GM19240 (cell line): Measurements from ENCODE around the gene B4GALT4.

Experiments used
- DNase-seq: peaks from one replicate; pipeline ENCODE4 v3.0.0; 2011; ENCODE audit warnings: low spot score; ENCODE audit not compliant: insufficient read length

The B4GALT4 gene

DNA sequence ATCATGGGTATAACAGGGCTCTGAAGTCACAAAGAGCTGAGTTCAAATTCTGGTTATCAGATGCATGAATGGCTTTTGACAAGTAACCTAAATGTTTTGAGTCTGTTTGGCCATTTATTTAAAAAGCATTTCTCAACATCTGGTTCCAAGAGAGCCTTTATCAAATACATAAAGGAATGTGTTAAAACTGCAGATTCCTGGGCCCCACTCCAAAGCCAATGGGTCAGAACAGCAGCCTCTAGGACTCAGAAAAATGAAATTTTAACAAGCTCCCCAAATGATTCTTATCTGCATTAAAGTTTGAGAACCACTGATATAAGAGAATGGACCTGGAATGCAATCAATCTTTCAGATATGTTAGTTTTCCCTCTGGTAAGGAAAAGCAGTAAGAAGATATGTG is 3.4 kb downstream of the B4GALT4 start:
- DNase-seq: no peak

DNA sequence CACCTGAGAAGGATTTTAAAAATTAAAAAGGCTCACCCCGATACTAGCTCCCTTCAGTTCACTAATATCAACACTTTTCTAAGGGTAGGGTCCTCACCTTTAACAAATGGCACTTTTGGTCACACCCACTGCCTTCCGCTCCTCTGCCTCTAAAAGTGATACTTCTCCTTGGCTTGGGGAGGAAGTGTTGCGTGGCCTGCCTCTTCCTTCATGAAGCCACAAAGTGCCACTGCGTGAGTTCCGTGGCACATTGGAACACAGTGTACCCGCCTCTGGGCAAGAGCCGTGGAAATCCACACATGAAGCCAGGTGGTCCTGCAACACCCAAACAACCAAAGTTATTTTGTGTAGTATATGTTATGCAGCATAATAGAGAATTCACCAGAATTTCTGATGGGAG is 3.9 kb downstream of the B4GALT4 start:
- DNase-seq: no peak

DNA sequence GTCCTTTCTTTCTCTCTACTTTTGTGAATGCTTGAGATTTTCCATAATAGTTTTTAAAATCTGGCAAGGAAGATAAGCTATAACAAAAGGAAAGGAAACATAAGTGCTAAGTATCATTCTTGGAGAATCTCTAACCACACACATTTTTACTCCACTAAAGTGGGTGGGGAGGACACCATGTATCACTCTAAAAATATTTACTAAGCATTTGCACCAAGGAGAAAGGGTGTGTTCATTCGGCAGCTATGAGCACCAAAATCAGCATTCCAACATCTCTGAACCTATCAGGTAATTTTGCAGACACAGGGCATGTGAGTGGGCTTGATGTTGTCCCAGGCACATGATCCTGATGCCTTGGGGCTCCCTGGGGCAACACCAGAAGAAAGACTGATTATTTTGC is 5.5 kb downstream of the B4GALT4 start:
- no peak for DNase-seq

DNA sequence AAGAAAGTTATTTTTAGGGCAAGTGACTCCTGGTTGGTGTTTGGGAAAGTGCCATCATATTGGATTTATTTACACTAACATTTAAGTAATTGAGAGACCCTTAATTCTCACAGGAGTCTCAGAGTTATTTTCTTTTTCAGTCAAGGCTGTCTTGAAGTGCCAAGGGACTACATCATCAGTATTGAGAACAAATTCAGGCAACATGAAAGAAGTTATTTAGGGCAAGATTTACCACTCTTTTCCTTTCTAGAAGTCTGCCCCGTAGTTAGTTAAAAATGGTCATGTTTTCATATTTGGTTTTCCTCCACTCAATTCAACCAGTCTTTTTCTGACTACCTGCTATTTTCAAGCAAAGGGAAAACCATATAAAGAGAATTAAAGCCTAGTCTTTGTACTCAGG is 6.1 kb downstream of the B4GALT4 start:
- no peak for DNase-seq

DNA sequence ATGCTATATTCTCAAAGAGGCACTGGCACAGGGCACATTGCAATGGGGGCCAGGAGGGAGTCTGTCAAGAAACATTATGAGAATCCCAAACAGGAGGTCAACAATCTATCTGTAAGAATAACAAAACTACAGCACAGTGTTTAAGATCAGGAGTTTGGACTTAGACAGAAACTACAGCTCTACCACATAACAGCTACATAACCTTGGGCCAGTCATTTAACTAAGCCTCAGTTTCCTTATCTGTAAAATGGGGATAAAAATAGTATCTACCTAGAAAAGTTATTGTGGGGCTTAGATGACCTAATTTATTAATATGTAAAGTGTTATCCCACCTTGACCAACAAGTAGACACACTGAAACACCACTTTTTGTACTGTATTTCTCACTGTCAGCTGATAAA is 9.9 kb downstream of the B4GALT4 start:
- DNase-seq: no peak

GRCh38 chr3:119230071-119230470 is 10.6 kb downstream of the B4GALT4 start:
- DNase-seq: no peak

- DNase-seq: no peak
These were observed 11.5 kb downstream of the B4GALT4 start for GRCh38 chr3:119229190-119229589.

GRCh38 chr3:119228373-119229145 is 12.1 kb downstream of the B4GALT4 start:
- DNase-seq: no peak

GRCh38 chr3:119227070-119227850 is 13.4 kb downstream of the B4GALT4 start:
- DNase-seq: no peak

GRCh38 chr3:119225121-119225520 is 15.6 kb downstream of the B4GALT4 start:
- no peak for DNase-seq

DNA sequence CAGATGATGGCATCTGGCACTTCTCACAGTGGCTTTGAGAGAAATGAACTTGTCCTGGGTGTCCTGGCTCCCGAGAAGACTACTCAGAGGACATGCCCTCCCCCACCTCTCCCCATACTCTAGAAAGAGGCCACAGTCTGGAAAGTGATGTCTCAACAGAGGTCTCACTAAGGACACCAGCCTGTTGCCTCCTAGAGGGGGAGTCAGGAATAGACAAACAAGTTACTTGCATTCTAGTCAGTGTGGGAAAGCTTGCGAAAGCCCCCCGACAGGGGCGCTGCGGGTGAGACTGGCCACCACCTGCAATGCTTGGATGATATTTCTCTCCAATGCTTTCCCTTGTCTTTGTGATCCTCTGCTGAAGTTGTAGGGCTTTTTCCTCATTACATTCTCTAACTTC is 17.2 kb downstream of the B4GALT4 start:
- no peak for DNase-seq

DNA sequence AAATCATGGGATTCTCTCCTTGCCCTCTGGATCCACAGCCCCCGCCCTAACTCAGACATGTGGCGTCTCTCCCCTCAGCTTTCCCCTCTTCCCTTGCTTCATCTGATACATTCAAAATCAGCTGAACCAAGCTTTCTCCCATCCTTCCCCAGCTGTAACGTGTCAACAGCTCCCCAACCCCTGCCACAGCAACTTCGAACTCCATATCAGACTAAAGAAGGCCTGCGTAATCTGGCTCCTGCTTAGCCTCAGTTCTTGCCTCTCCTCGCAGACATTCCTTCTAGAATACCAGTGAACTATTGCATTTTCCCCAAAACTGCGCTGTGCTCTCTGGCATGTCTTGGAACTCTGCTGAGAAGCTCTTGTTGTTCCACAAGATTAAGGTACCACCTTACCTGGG is 18.3 kb downstream of the B4GALT4 start:
- no peak for DNase-seq

DNA sequence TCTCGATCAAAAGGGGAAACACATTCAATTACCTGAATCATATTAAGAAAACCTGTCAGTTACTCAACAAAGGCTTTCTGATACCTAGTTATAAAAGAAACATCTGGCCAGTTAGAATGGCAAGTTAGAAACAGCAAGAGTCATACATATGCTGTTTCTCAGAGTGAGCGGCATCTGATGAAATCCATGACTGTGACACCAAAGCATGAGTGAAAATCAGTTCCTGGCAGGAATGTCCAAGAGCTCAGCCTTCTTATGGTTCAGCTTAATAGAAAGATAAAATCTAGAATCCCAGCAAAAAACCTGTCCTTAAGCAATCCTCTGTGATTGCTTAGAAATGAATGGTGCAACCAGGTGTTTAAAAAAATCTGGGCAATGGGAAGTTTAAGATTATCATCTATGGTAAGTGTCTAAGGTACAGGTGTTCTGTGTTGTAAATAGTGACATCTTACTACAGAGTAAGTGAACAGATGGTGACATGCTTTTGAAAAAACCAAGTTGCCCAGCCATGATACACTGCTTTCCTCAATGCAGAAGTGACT is 18.8 kb downstream of the B4GALT4 start:
- no peak for DNase-seq

DNA sequence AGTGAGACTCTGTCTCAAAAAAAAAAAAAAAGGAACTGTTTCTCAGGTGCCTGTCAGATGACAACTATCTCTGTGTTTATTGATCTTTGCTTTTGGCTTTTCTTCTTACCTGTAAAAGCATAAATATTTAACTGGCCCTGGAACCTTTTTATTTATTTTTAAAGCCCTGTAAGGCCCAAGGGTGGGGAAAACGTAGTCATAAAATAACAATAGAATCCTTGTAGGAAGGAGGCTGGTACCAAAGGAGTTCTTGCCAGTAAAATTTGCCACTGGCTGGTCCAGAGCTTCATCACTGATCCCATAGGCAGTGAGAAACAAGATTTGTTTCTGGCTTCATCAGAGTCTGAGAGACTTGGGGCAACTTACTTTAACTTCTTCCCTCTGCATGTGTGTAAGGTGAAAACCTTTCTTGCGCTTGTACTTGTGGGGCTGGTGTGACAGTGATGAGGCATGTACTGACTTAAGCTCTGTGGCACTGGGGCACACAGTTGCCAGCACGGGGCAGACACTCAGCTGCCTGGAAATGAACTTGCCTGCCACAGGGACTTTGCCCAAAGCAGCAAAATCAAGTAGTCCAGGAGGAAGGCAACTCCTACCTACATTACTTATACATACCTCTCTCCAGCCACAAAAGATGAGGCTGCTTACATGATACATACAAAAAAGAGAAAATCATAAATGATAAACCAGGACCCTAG is 19.6 kb downstream of the B4GALT4 start:
- no peak for DNase-seq

- no peak for DNase-seq
These were observed 20.5 kb downstream of the B4GALT4 start for GRCh38 chr3:119220198-119220597.

DNA sequence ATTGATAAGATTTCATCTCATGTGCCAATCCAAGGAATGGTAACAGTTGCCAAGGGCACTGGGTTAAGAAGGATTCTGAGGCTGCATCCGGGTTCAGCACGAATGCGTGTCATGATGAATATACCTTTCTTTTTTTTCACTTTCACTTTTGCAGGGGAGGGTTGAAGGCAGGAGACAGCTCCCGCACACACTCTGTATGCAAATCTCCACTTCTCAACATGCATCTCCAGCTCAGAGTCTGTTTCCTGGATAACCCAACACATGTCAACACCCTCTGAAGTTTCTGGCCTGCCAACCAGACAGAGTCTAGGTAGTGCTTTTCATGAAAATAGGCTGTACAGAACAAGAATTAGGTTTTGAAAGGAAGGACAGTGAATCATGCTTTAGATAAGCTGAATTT is 21.6 kb downstream of the B4GALT4 start:
- DNase-seq: peak; percentile 72

DNA sequence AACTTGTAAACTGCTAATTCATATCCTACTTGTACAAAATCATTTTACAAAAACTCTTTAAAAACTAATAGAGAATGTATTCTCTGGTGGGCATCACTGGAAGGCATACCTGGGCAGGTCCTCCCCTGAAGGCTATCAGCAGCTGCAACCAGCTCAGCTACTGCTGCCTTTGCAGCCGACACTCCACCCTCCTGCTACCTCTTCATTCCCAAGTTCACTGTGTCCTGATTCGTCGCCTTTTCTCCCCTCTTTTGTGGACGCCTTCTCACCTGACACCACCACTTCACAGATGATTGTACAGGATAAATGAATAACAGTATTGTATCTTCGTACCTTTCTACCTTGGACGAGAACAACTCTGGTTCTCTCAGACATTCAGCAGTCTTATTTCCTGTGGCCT is 28.9 kb downstream of the B4GALT4 start:
- DNase-seq: no peak

DNA sequence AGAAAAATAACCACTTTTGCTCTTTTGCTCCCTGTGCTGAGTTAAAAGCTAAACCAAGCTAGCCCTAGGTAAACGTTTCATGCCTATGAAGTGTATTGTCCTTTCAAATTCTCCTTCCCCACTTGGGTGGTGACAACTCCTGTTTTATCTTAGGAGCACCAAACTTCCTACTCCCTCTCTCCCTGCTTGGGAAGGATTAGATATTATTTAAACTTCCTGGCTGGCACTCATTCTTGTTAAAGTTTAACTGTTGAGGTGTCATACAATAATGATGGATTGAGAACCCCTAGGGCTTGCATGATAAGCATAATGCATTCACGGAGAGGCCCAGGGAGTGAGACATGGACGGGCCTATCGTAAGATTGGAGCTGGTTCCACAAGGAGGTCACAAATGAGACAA is 29.5 kb downstream of the B4GALT4 start:
- DNase-seq: no peak

- DNase-seq: no peak
These were observed 33.2 kb downstream of the B4GALT4 start for GRCh38 chr3:119207512-119207875.

DNA sequence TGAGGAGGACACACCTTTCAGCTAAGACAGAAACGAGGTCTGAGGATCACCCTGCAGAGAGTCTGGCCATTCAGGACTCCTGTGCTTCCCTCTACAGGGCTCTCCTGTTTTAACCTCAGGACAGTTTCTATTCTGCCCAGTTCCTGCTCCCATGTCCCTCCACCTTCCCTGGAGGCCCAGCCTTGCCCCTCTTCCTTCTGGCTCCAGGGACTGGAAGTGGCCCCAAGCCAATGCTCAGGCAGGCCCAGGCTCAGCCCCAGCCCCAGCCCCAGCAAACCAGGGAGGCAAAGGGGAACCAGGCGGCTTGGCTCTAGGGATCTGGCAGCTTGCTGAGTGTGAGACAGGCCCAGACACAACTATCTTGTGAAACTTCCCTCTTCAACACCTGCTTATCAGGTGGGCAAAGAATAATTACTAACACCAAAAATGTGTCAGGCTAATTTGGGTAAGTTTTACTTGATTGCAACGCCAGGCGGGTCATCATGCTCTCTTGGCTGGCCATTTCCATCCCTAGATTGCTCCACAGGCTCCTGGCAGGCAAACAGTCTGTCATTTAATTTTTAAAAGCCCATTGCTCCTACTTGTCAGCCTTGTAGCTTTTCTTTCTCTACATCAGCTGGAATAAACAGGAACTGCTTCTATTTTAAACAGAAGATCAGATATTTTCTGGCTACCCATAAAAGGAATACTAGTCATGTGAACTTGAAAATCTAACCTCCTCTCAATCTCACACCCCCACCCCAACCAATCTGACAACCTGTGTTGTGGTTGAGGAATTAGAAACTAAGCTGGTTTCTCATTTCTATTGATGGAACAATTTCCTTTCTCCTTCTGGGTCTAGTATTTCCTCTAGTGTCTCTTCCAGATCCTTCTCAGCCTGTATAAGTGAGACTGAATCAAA is 33.8 kb downstream of the B4GALT4 start:
- no peak for DNase-seq

- DNase-seq: no peak
These were observed 35.0 kb downstream of the B4GALT4 start for GRCh38 chr3:119205685-119206084.
